Activated CD4-positive, CD25-positive, alpha-beta regulatory T cell treated with anti-CD3 and anti-CD28 coated beads, Interleukin-2, amount 50 U/mL, for 16 hours (primary cell): ENCODE results near the gene KIF4A.
"Not testable (repeated sequence)": the region's sequence is repeated elsewhere in the genome, so short reads cannot be mapped to it uniquely, and the experiment has no call there.

Experiments used
- DNase-seq: peaks from one replicate; pipeline ENCODE4 v3.0.0-alpha.2; 2020; ENCODE audit warnings: low read depth, low spot score

Gene KIF4A

GRCh38 chrX:70289168-70289792 is 624 bp upstream of the KIF4A start:
- no peak for DNase-seq

- DNase-seq: no peak
Measured at GRCh38 chrX:70292788-70293187, 2.9 kb downstream of the KIF4A start.

- DNase-seq: no peak
Measured at GRCh38 chrX:70293621-70294020, 3.7 kb downstream of the KIF4A start.

- no peak for DNase-seq
Measured at GRCh38 chrX:70301716-70302115, 11.8 kb downstream of the KIF4A start.

GRCh38 chrX:70313503-70313902 is 23.6 kb downstream of the KIF4A start:
- no peak for DNase-seq

- no peak for DNase-seq
Measured at GRCh38 chrX:70322784-70323183, 32.9 kb downstream of the KIF4A start.

- not testable (repeated sequence) for DNase-seq
Measured at GRCh38 chrX:70323628-70324027, 33.7 kb downstream of the KIF4A start.

GRCh38 chrX:70324326-70324725 is 34.4 kb downstream of the KIF4A start:
- DNase-seq: no peak

GRCh38 chrX:70331161-70331560 is 41.3 kb downstream of the KIF4A start:
- no peak for DNase-seq

- no peak for DNase-seq
Measured at GRCh38 chrX:70332600-70332999, 42.7 kb downstream of the KIF4A start.

GRCh38 chrX:70336767-70337166 is 46.9 kb downstream of the KIF4A start:
- no peak for DNase-seq

GRCh38 chrX:70338290-70338689 is 48.4 kb downstream of the KIF4A start:
- no peak for DNase-seq

- DNase-seq: no peak
Measured at GRCh38 chrX:70343435-70343834, 53.5 kb downstream of the KIF4A start.

- no peak for DNase-seq
Measured at GRCh38 chrX:70346418-70347070, 56.6 kb downstream of the KIF4A start.

- DNase-seq: not testable (repeated sequence)
Measured at GRCh38 chrX:70348825-70349224, 58.9 kb downstream of the KIF4A start.

- not testable (repeated sequence) for DNase-seq
Measured at GRCh38 chrX:70349367-70350125, 59.6 kb downstream of the KIF4A start.

- no peak for DNase-seq
Measured at GRCh38 chrX:70352496-70352895, 62.6 kb downstream of the KIF4A start.

- DNase-seq: no peak
Measured at GRCh38 chrX:70353514-70353913, 63.6 kb downstream of the KIF4A start.

- no peak for DNase-seq
Measured at GRCh38 chrX:70354716-70355115, 64.8 kb downstream of the KIF4A start.

- no peak for DNase-seq
Measured at GRCh38 chrX:70359458-70359857, 69.6 kb downstream of the KIF4A start.

- DNase-seq: no peak
Measured at GRCh38 chrX:70360366-70360765, 70.5 kb downstream of the KIF4A start.

- not testable (repeated sequence) for DNase-seq
Measured at GRCh38 chrX:70368731-70369130, 78.8 kb downstream of the KIF4A start.

GRCh38 chrX:70386235-70386634 is 96.3 kb downstream of the KIF4A start:
- no peak for DNase-seq
